Measurements from ENCODE around the gene SDHC.

Gene SDHC

GRCh38 chr1:161342177-161342576 lies 28.0 kb downstream of the SDHC start:
- Histone ChIP-seq H3K4me1 (ENCODE audit: insufficient read depth, low read length) (no peaks in the 10 kb centered on the region), H3K9ac (ENCODE audit: low read depth, low read length) (no peak overlapping the region), H3K9me3 (ENCODE audit: control insufficient read depth, insufficient read depth, low read length) (no peaks in the 10 kb centered on the region), H3K36me3 (ENCODE audit: insufficient read depth, low read length) (0 out of 2 replicates have a peak, but pooled peaks cover 9% of the 10 kb centered on the region)

GRCh38 chr1:161342821-161343220 lies 28.6 kb downstream of the SDHC start:
- Histone ChIP-seq H3K9me3 (ENCODE audit: control insufficient read depth, insufficient read depth, low read length) (no peaks in the 10 kb centered on the region), H3K4me1 (ENCODE audit: insufficient read depth, low read length) (no peaks in the 10 kb centered on the region), H3K36me3 (ENCODE audit: insufficient read depth, low read length) (0 out of 2 replicates have a peak, but pooled peaks cover 9% of the 10 kb centered on the region), H3K9ac (ENCODE audit: low read depth, low read length) (no peak overlapping the region)

DNA sequence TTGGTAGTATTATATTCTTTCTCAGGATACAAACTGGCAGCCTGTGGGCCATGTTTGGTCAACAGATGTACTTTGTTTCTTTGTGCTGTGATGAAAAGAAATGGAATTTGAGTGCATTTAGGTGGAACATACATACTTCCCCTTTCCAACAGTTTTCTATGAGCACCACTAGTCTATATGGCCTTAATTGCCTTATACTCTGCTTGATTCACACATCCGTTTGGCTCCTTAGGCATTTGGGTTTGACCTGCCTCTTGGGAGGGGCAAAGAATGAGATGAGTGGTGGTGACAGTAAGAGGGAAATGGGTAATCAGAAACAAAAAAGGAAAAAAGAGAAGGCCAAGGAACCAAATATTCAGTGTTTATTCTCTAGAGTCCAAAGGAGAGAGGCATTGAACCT lies 36.5 kb downstream of the SDHC start:
- H3K36me3 ChIP-seq (ENCODE audit: insufficient read depth, low read length) = no peaks in the 10 kb centered on the region
- H3K9ac ChIP-seq (ENCODE audit: low read depth, low read length) = no peak overlapping the region
- no peaks in the 10 kb centered on the region for H3K4me1 ChIP-seq (ENCODE audit: insufficient read depth, low read length)
- no peaks in the 10 kb centered on the region for H3K9me3 ChIP-seq (ENCODE audit: control insufficient read depth, insufficient read depth, low read length)

GRCh38 chr1:161351482-161351881 lies 37.3 kb downstream of the SDHC start:
- Histone ChIP-seq H3K9me3 (ENCODE audit: control insufficient read depth, insufficient read depth, low read length) (no peaks in the 10 kb centered on the region), H3K4me1 (ENCODE audit: insufficient read depth, low read length) (no peaks in the 10 kb centered on the region), H3K36me3 (ENCODE audit: insufficient read depth, low read length) (no peaks in the 10 kb centered on the region), H3K9ac (ENCODE audit: low read depth, low read length) (no peak overlapping the region)

- no peaks in the 10 kb centered on the region for H3K36me3 ChIP-seq (ENCODE audit: insufficient read depth, low read length)
- H3K9me3 ChIP-seq (ENCODE audit: control insufficient read depth, insufficient read depth, low read length) = no peaks in the 10 kb centered on the region
- no peak overlapping the region for H3K9ac ChIP-seq (ENCODE audit: low read depth, low read length)
- no peaks in the 10 kb centered on the region for H3K4me1 ChIP-seq (ENCODE audit: insufficient read depth, low read length)
These were observed 42.9 kb downstream of the SDHC start for GRCh38 chr1:161357073-161357472.

DNA sequence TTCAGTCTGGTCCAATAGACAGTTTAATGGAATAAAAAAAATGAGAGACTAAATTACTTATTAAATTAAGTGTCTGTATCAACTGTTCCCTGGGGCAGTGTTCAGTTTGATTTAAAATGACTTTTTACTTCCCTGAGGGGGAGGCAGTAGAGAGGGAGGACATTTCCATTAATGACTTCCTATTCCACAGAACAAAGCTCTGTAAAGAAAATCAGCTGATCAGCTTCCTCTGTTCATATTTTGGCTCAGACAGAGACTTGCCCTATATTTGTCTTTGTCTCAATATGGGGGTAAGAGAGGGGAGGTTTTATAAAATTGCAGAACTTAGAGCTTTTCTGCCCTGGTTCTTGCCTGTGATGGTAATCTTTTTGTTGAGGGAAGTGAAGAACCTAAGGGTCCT lies 45.1 kb downstream of the SDHC start:
- H3K9ac ChIP-seq (ENCODE audit: low read depth, low read length) = no peak overlapping the region
- H3K36me3 ChIP-seq (ENCODE audit: insufficient read depth, low read length) = peaks cover 5% of the 10 kb centered on the region; the same call in 1 of the 2 replicates
- H3K4me1 ChIP-seq (ENCODE audit: insufficient read depth, low read length) = no peaks in the 10 kb centered on the region
- H3K9me3 ChIP-seq (ENCODE audit: control insufficient read depth, insufficient read depth, low read length) = no peaks in the 10 kb centered on the region

GRCh38 chr1:161364332-161364731 lies 50.2 kb downstream of the SDHC start:
- H3K36me3 ChIP-seq (ENCODE audit: insufficient read depth, low read length) = peaks cover 5% of the 10 kb centered on the region; the same call in 1 of the 2 replicates
- H3K9me3 ChIP-seq (ENCODE audit: control insufficient read depth, insufficient read depth, low read length) = no peaks in the 10 kb centered on the region
- no peak overlapping the region for H3K9ac ChIP-seq (ENCODE audit: low read depth, low read length)
- H3K4me1 ChIP-seq (ENCODE audit: insufficient read depth, low read length) = no peaks in the 10 kb centered on the region

DNA sequence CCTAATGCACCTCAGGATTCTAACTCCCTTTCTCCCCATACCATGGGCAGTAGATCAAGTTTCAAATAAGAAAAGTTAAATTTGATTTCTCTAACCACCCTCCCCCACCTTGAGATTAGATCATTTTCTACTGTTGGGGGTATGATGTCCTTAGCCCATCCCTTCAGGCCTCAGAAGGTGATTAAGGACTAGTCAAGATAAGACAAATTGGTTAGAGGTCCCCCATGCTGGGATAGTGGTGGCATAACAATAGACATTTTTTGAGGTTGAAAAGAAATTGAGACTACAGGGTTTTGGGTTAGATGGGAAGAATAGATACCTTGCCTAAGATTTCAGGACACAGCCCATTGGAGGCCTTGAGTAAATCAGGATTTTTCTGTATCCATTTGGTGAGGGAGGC lies 51.0 kb downstream of the SDHC start:
- no peaks in the 10 kb centered on the region for H3K4me1 ChIP-seq (ENCODE audit: insufficient read depth, low read length)
- H3K9ac ChIP-seq (ENCODE audit: low read depth, low read length) = no peak overlapping the region
- H3K9me3 ChIP-seq (ENCODE audit: control insufficient read depth, insufficient read depth, low read length) = no peaks in the 10 kb centered on the region
- H3K36me3 ChIP-seq (ENCODE audit: insufficient read depth, low read length) = peaks cover 5% of the 10 kb centered on the region; the same call in 1 of the 2 replicates

DNA sequence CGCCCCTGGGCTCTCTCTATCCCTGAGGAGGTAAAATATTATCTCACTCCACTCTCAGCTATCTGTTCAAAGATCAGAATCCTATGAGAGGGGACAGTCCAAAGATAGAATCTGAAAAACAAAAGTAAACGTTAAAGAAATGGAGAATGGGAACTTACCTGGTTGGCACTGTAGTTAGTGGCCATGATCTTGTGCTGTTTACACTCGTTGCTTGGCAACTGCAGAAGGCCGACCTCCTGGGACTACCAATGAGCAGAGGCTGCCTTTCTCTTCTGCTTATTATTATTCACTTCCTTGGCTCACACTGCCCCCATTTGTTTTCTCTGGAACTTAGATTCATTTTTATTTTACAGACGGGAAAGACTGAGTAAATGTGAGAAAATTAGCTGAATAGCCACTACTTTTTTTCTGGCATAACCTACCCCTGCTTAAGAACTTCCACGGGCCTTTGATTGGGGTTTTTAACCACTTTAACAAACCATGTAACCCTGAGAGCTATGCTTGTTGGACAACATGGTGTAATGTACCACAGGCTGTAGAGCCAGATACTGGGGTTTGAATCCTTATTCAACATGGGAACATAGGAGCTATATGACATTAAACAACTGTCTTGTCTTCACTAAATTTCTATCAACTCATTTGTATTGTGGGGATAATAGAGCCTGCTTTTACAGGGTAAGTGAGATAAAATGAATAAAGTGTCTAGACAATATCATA lies 53.7 kb downstream of the SDHC start, which contains the start of gene CFAP126:
CFAP126 (minus strand) TSS at position 193 of the 717 bp plus-strand sequence; CDS start at position 185, 8 bp downstream.
- H3K36me3 ChIP-seq (ENCODE audit: insufficient read depth, low read length) = peaks cover 5% of the 10 kb centered on the region; the same call in 1 of the 2 replicates
- no peak within 1 kb of the TSS for H3K9ac ChIP-seq (ENCODE audit: low read depth, low read length)
- H3K4me1 ChIP-seq (ENCODE audit: insufficient read depth, low read length) = no peaks in the 10 kb centered on the region
- H3K9me3 ChIP-seq (ENCODE audit: control insufficient read depth, insufficient read depth, low read length) = no peaks in the 10 kb centered on the region

DNA sequence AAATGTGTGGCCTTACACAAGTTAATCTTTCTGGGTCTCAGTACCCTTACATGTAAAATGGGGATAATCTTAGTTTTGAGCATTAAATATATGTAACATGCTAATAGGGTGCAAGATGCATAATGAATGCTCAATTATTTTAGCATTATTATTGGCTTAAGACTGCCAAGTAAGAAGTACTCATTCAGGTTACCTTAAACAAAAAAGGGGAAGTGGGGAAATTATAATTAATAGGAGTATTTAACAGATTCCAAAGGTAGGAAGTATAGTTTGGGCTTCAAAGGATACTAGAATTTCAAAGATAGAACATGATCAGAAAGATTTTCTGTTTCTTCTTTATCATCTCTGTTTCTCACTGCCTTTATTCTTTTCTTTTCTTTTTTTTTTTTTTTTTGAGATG lies 59.3 kb downstream of the SDHC start:
- no peaks in the 10 kb centered on the region for H3K4me1 ChIP-seq (ENCODE audit: insufficient read depth, low read length)
- no peak overlapping the region for H3K9ac ChIP-seq (ENCODE audit: low read depth, low read length)
- H3K9me3 ChIP-seq (ENCODE audit: control insufficient read depth, insufficient read depth, low read length) = no peaks in the 10 kb centered on the region
- no peaks in the 10 kb centered on the region; the same call in 1 of the 2 replicates for H3K36me3 ChIP-seq (ENCODE audit: insufficient read depth, low read length)

GRCh38 chr1:161374373-161374772 lies 60.2 kb downstream of the SDHC start:
- Histone ChIP-seq H3K36me3 (ENCODE audit: insufficient read depth, low read length) (no peaks in the 10 kb centered on the region), H3K4me1 (ENCODE audit: insufficient read depth, low read length) (no peaks in the 10 kb centered on the region), H3K9ac (ENCODE audit: low read depth, low read length) (no peak overlapping the region), H3K9me3 (ENCODE audit: control insufficient read depth, insufficient read depth, low read length) (no peaks in the 10 kb centered on the region)

GRCh38 chr1:161378014-161378413 lies 63.8 kb downstream of the SDHC start:
- H3K4me1 ChIP-seq (ENCODE audit: insufficient read depth, low read length) = no peaks in the 10 kb centered on the region; the same call in 1 of the 2 replicates
- no peak overlapping the region for H3K9ac ChIP-seq (ENCODE audit: low read depth, low read length)
- no peaks in the 10 kb centered on the region for H3K36me3 ChIP-seq (ENCODE audit: insufficient read depth, low read length)
- no peaks in the 10 kb centered on the region for H3K9me3 ChIP-seq (ENCODE audit: control insufficient read depth, insufficient read depth, low read length)

DNA sequence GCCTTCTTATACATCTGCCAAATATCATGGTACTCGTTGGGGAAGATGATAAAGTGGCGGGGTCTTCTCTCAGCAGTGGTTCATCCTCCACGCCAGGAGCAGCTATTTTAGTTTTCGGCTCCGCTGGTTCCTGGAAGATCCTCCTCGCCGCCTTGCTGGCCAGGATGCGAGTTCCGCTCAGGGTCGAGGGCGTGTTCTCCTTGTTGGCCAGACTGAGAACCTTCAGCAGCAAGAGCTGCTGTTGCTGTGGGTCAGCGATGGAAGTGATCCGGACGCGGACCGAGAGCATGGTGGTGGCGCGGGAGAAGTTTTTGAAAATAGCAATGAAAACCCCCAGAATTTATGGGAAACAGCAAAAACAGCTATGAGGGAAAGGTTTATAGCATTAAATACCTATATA lies 64.9 kb downstream of the SDHC start:
- Histone ChIP-seq H3K9ac (ENCODE audit: low read depth, low read length) (no peak overlapping the region), H3K4me1 (ENCODE audit: insufficient read depth, low read length) (no peaks in the 10 kb centered on the region; the same call in 1 of the 2 replicates), H3K9me3 (ENCODE audit: control insufficient read depth, insufficient read depth, low read length) (no peaks in the 10 kb centered on the region), H3K36me3 (ENCODE audit: insufficient read depth, low read length) (no peaks in the 10 kb centered on the region)

DNA sequence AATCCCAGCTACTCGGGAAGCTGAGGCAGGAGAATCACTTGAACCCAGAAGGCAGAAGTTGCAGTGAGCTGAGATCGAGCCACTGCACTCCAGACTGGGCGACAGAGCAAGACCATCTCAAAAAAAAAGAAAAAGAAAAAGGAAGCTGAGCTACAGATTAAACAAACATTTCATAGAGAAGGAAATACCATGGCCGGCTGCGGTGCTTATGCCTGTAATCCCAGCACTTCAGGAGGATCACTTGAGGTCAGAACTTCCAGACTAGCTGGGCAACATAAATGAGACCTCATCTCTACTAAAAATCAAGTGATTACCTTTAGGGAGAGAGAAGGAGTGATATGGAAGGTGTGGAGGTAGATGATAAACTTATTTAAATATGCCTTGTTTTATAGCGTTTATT lies 67.5 kb downstream of the SDHC start:
- H3K4me1 ChIP-seq (ENCODE audit: insufficient read depth, low read length) = no peaks in the 10 kb centered on the region; the same call in 1 of the 2 replicates
- no peak overlapping the region for H3K9ac ChIP-seq (ENCODE audit: low read depth, low read length)
- H3K36me3 ChIP-seq (ENCODE audit: insufficient read depth, low read length) = no peaks in the 10 kb centered on the region
- H3K9me3 ChIP-seq (ENCODE audit: control insufficient read depth, insufficient read depth, low read length) = no peaks in the 10 kb centered on the region

- no peaks in the 10 kb centered on the region; the same call in 1 of the 2 replicates for H3K4me1 ChIP-seq (ENCODE audit: insufficient read depth, low read length)
- no peaks in the 10 kb centered on the region for H3K36me3 ChIP-seq (ENCODE audit: insufficient read depth, low read length)
- no peak overlapping the region for H3K9ac ChIP-seq (ENCODE audit: low read depth, low read length)
- H3K9me3 ChIP-seq (ENCODE audit: control insufficient read depth, insufficient read depth, low read length) = no peaks in the 10 kb centered on the region
These were observed 68.2 kb downstream of the SDHC start for GRCh38 chr1:161382214-161383019.

Data from ES-I3 (cell line).